DND-41 (cell line): Measurements from ENCODE around the gene FGF11.

ENCODE experiments used
- CTCF ChIP-seq: IDR thresholded peaks from 2 replicates; pipeline ENCODE4 v1.5.1; 2012; ENCODE audit warnings: borderline replicate concordance, low read length, moderate library complexity, mild to moderate bottlenecking; ENCODE audit not compliant: poor library complexity, severe bottlenecking; ENCODE audit errors: extremely low read depth
- EZH2 ChIP-seq: IDR thresholded peaks from 3 replicates; pipeline ENCODE4 v1.6.1; 2012; ENCODE audit warnings: borderline replicate concordance, low read depth, mild to moderate bottlenecking, moderate library complexity, low read length, inconsistent platforms; ENCODE audit not compliant: severe bottlenecking

- TF ChIP-seq CTCF = no peak
- no peak for TF ChIP-seq EZH2
These were observed 961 bp downstream of the FGF11 start for GRCh38 chr17:7440113-7440833.
